Lung (tissue), 12 donors: ENCODE measurements around the gene TTC28. TPM values are rescaled to one million over a fixed set of nuclear protein-coding genes. Genes with fewer than 3 reads are reported as not detected.

Experiments used
- ATAC-seq: fragments of 200-7000 bp; cut with Tn5 transposase; one replicate; pipeline ENCODE4 v1.9.1; 2020; ENCODE audit warnings: moderate number of reproducible peaks; ENCODE audit not compliant: insufficient read depth, low FRiP score
- DNase-seq, 3 donors: peaks; one replicate each; pipeline ENCODE4 v3.0.0-alpha.2; 2013 to 2017
- H3K27ac ChIP-seq, 2 donors: one replicate each; pipeline ENCODE4 v1.5.1; 2013; ENCODE audit warnings: mild to moderate bottlenecking in 2 of 2, moderate library complexity in 2 of 2, control low read depth in 1 of 2, inconsistent platforms in 1 of 2, low read depth in 1 of 2, low read length in 1 of 2
- H3K27me3 ChIP-seq, 3 donors: one replicate each; pipeline ENCODE4 v1.5.1; 2013; ENCODE audit warnings: low read length in 2 of 3; ENCODE audit not compliant: control insufficient read depth in 3 of 3, insufficient read depth in 3 of 3
- H3K36me3 ChIP-seq, 4 donors: one replicate each; pipeline ENCODE4 v1.5.1; 2013; ENCODE audit warnings: low read length in 4 of 4, mild to moderate bottlenecking in 1 of 4, moderate library complexity in 1 of 4; ENCODE audit not compliant: control insufficient read depth in 4 of 4, insufficient read depth in 4 of 4
- H3K4me1 ChIP-seq, 5 donors: one replicate each; pipeline ENCODE4 v1.5.1; 2013; ENCODE audit warnings: low read length in 5 of 5, mild to moderate bottlenecking in 2 of 5, moderate library complexity in 1 of 5; ENCODE audit not compliant: control insufficient read depth in 5 of 5, insufficient read depth in 5 of 5
- H3K4me3 ChIP-seq: one replicate; pipeline ENCODE4 v1.5.1; 2013; ENCODE audit warnings: mild to moderate bottlenecking, control low read depth, moderate library complexity
- H3K9ac ChIP-seq, 2 donors: one replicate each; pipeline ENCODE4 v1.5.1; 2013; ENCODE audit warnings: low read length in 2 of 2, control low read depth in 1 of 2; ENCODE audit not compliant: insufficient read depth in 1 of 2
- H3K9me3 ChIP-seq, 4 donors: one replicate each; pipeline ENCODE4 v1.5.1; 2013; ENCODE audit warnings: low read length in 3 of 4, mild to moderate bottlenecking in 1 of 4, moderate library complexity in 1 of 4; ENCODE audit not compliant: control insufficient read depth in 4 of 4, insufficient read depth in 3 of 4
- CTCF ChIP-seq: IDR thresholded peaks from 2 replicates; pipeline ENCODE4 v1.5.1; 2012; ENCODE audit warnings: mild to moderate bottlenecking; ENCODE audit errors: control extremely low read depth, extremely low read depth
- WGBS, 2 donors: extraction: QIAGEN DNeasy Blood & Tissue Kit; methylation state at CpG; one replicate each; pipeline ENCODE4 v1.1.7; 2013; 5-methylcytosine and 5-hydroxymethylcytosine counted together
- polyA plus RNA-seq, 2 donors: library from polyadenylated mRNA; stranded (reverse); fragments of 200-250 nt; gene quantifications; one replicate each; pipeline ENCODE4 v1.2.1, GENCODE V29; 2013
- total RNA-seq, 2 donors: library from RNA; depleted of rRNA in 1 of 2; stranded (reverse); fragments of >200 nt in 1 of 2; gene quantifications; one replicate each; pipeline ENCODE4 v1.2.1, GENCODE V29; 2014 to 2021
- donor health status: control.
- donor health status: control.
- donor health status: Bipolar disorder and iron deficiency.
- donor health status: healthy.
- donor health status: DM: yes; HTN: yes; CAD: no.

The TTC28 gene
- total and polyA plus RNA-seq, 4 donors, result 4.7 to 72.2 (median 24.8) TPM

- Histone ChIP-seq H3K36me3 (peaks cover 0 to 4% (median under 1%) of the 10 kb centered on the region in 4 donors), H3K27ac (no peak overlapping the region)
Measured at GRCh38 chr22:27966168-27967064, 713.2 kb downstream of the TTC28 start.

GRCh38 chr22:27962268-27963044 lies 717.2 kb downstream of the TTC28 start:
- ATAC-seq (no peak), DNase-seq (peak; percentile 65 to 87 (median 84))
- H3K27ac ChIP-seq, result no peak overlapping the region
- no peaks in the 10 kb centered on the region for H3K27me3 ChIP-seq
- H3K9me3 ChIP-seq, result no peaks in the 10 kb centered on the region
- TF ChIP-seq CTCF, result no peak
- peaks cover 0 to 24% (median 2%) of the 10 kb centered on the region in 5 donors for H3K4me1 ChIP-seq
- WGBS, 2 donors, result 64 to 77% methylated on average over 9 of the region's 9 CpGs
- H3K36me3 ChIP-seq, result peaks cover 0 to 2% (median 0%) of the 10 kb centered on the region in 4 donors
- H3K4me3 ChIP-seq, result no peak overlapping the region
- H3K9ac ChIP-seq, result no peak overlapping the region

More at GRCh38 chr22:27966168-27967064, 713.2 kb downstream of the TTC28 start:
- TF ChIP-seq CTCF, result no peak
- Histone ChIP-seq H3K9me3 (peaks cover 0 to 11% (median 0%) of the 10 kb centered on the region in 4 donors), H3K27me3 (no peaks in the 10 kb centered on the region), H3K4me3 (no peak overlapping the region), H3K9ac (no peak overlapping the region), H3K4me1 (peaks cover 0 to 16% (median 2%) of the 10 kb centered on the region in 5 donors)
- ATAC-seq (no peak), DNase-seq (no peak)
- 95% methylated on average over 15 of the region's 15 CpGs for WGBS, 2 donors

- DNase-seq (no peak), ATAC-seq (no peak)
- Histone ChIP-seq H3K36me3 (peaks cover 0 to 2% (median 0%) of the 10 kb centered on the region in 4 donors), H3K4me3 (no peak overlapping the region), H3K27me3 (no peaks in the 10 kb centered on the region), H3K9me3 (no peaks in the 10 kb centered on the region), H3K9ac (no peak overlapping the region), H3K4me1 (peaks cover 0 to 24% (median 2%) of the 10 kb centered on the region in 5 donors), H3K27ac (no peak overlapping the region)
- TF ChIP-seq CTCF, result no peak
- 86 to 90% methylated on average over 1 of the region's 1 CpG for WGBS, 2 donors
Measured at GRCh38 chr22:27961680-27962079, 718.0 kb downstream of the TTC28 start.
